Nephron (organoid): ENCODE data around the gene TCF12.

Experiments
- H3K27ac Mint-ChIP-seq, 3 experiments: 2 replicates each; pipeline ENCODE4 v1.8.0; 2020; ENCODE audit warnings: mixed read lengths in 3 of 3, mild to moderate bottlenecking in 2 of 3, moderate library complexity in 1 of 3
- H3K27me3 Mint-ChIP-seq: 2 replicates; pipeline ENCODE4 v1.8.0; 2021; ENCODE audit warnings: low read depth, mild to moderate bottlenecking, moderate library complexity, mixed read lengths
- H3K36me3 Mint-ChIP-seq: 2 replicates; pipeline ENCODE4 v1.8.0; 2020; ENCODE audit warnings: low read depth, mixed read lengths
- H3K4me1 Mint-ChIP-seq: 2 replicates; pipeline ENCODE4 v1.8.0; 2020; ENCODE audit warnings: mixed read lengths
- H3K4me3 Mint-ChIP-seq, 3 experiments: 2 replicates each; pipeline ENCODE4 v1.8.0; 2020; ENCODE audit warnings: mild to moderate bottlenecking in 3 of 3, mixed read lengths in 3 of 3, moderate library complexity in 2 of 3
- H3K9me3 Mint-ChIP-seq: 2 replicates; pipeline ENCODE4 v1.8.0; 2020; ENCODE audit warnings: mixed read lengths
- CTCF ChIP-seq, 3 experiments: fragments of 200-600 bp; sonication (generic); IDR thresholded peaks; one replicate each; pipeline ENCODE4 v1.5.0; 2021; ENCODE audit warnings: antibody characterized with exemption in 3 of 3; ENCODE audit not compliant: unreplicated experiment in 3 of 3

TCF12 gene

GRCh38 chr15:57053470-57053869 is 135.0 kb downstream of the TCF12 start:
- peak overlapping the region in 1 of 3 experiments; percentile 1 for H3K4me3 Mint-ChIP-seq
- H3K27ac Mint-ChIP-seq = peak overlapping the region; percentile 15 to 60 (median 53)
- H3K4me1 Mint-ChIP-seq = peaks cover 68% of the 10 kb centered on the region
- H3K36me3 Mint-ChIP-seq = peaks cover 5% of the 10 kb centered on the region
- no peak for TF ChIP-seq CTCF (IDR thresholded peaks at IDR 0.05; ENCODE audit: unreplicated experiment in 3 of 3)
- H3K27me3 Mint-ChIP-seq = no peaks in the 10 kb centered on the region
- H3K9me3 Mint-ChIP-seq = no peaks in the 10 kb centered on the region

GRCh38 chr15:57054204-57054750 is 135.8 kb downstream of the TCF12 start:
- Mint-ChIP-seq H3K27ac (peak overlapping the region; percentile 28 to 60 (median 53)), H3K27me3 (no peaks in the 10 kb centered on the region)
- TF ChIP-seq CTCF (IDR thresholded peaks at IDR 0.05; ENCODE audit: unreplicated experiment in 3 of 3) = no peak

GRCh38 chr15:57056357-57056756 is 137.9 kb downstream of the TCF12 start:
- Mint-ChIP-seq H3K9me3 (no peaks in the 10 kb centered on the region), H3K36me3 (no peaks in the 10 kb centered on the region), H3K27me3 (no peaks in the 10 kb centered on the region), H3K4me1 (peaks cover 57% of the 10 kb centered on the region), H3K4me3 (no peak overlapping the region), H3K27ac (no peak overlapping the region)
- no peak for TF ChIP-seq CTCF (IDR thresholded peaks at IDR 0.05; ENCODE audit: unreplicated experiment in 3 of 3)

More at GRCh38 chr15:57054204-57054750, 135.8 kb downstream of the TCF12 start:
- peaks cover under 1% of the 10 kb centered on the region for H3K36me3 Mint-ChIP-seq
- H3K4me1 Mint-ChIP-seq = peaks cover 72% of the 10 kb centered on the region
- H3K9me3 Mint-ChIP-seq = no peaks in the 10 kb centered on the region
- H3K4me3 Mint-ChIP-seq = no peak overlapping the region

GRCh38 chr15:57057134-57057930 is 138.9 kb downstream of the TCF12 start:
- no peak for TF ChIP-seq CTCF (IDR thresholded peaks at IDR 0.05; ENCODE audit: unreplicated experiment in 3 of 3)
- H3K4me3 Mint-ChIP-seq = no peak overlapping the region
- H3K27me3 Mint-ChIP-seq = no peaks in the 10 kb centered on the region
- H3K9me3 Mint-ChIP-seq = no peaks in the 10 kb centered on the region
- H3K27ac Mint-ChIP-seq = peak overlapping the region in 2 of 3 experiments; percentile 44 to 55
- H3K36me3 Mint-ChIP-seq = no peaks in the 10 kb centered on the region
- peaks cover 49% of the 10 kb centered on the region for H3K4me1 Mint-ChIP-seq

GRCh38 chr15:57059026-57059660 is 140.7 kb downstream of the TCF12 start:
- no peaks in the 10 kb centered on the region for H3K9me3 Mint-ChIP-seq
- H3K27me3 Mint-ChIP-seq = no peaks in the 10 kb centered on the region
- H3K4me1 Mint-ChIP-seq = peaks cover 37% of the 10 kb centered on the region
- peak overlapping the region in 1 of 3 experiments; percentile 7 for H3K27ac Mint-ChIP-seq
- no peak overlapping the region for H3K4me3 Mint-ChIP-seq
- H3K36me3 Mint-ChIP-seq = peaks cover 8% of the 10 kb centered on the region
- no peak for TF ChIP-seq CTCF (IDR thresholded peaks at IDR 0.05; ENCODE audit: unreplicated experiment in 3 of 3)
